Effector memory CD4-positive, alpha-beta T cell (primary cell): ENCODE measurements around the gene FAM240A.

Source experiments
- DNase-seq, 3 donors: peaks; one replicate each; pipeline ENCODE4 v3.0.0-alpha.2; 2020
- H3K27ac ChIP-seq: 2 replicates; pipeline ENCODE4 v1.7.0; 2013; ENCODE audit warnings: mild to moderate bottlenecking, low read length, moderate library complexity; ENCODE audit not compliant: insufficient read depth, poor library complexity, severe bottlenecking
- H3K27me3 ChIP-seq: replicated peaks from 2 replicates; pipeline ENCODE4 v1.7.0; 2013; ENCODE audit warnings: mild to moderate bottlenecking, low read length; ENCODE audit not compliant: insufficient read depth, control insufficient read depth, poor library complexity, severe bottlenecking
- H3K36me3 ChIP-seq: 2 replicates; pipeline ENCODE4 v1.7.0; 2013; ENCODE audit warnings: mild to moderate bottlenecking, low read length, moderate library complexity; ENCODE audit not compliant: control insufficient read depth, insufficient read depth
- H3K4me1 ChIP-seq: 2 replicates; pipeline ENCODE4 v1.7.0; 2013; ENCODE audit warnings: low read length, mild to moderate bottlenecking; ENCODE audit not compliant: control insufficient read depth, insufficient read depth, poor library complexity, severe bottlenecking
- H3K4me3 ChIP-seq: 2 replicates; pipeline ENCODE4 v1.7.0; 2013; ENCODE audit warnings: low read length, low read depth, mild to moderate bottlenecking; ENCODE audit not compliant: insufficient read depth, poor library complexity, severe bottlenecking
- H3K9me3 ChIP-seq: 2 replicates; pipeline ENCODE4 v1.7.0; 2013; ENCODE audit warnings: mild to moderate bottlenecking, low read length, moderate library complexity; ENCODE audit not compliant: control insufficient read depth

The FAM240A gene

GRCh38 chr3:46661776-46662766 is 49.7 kb downstream of the FAM240A start:
- H3K9me3 ChIP-seq: no peaks in the 10 kb centered on the region
- H3K27ac ChIP-seq: no peak overlapping the region
- no peaks in the 10 kb centered on the region for H3K36me3 ChIP-seq
- H3K4me3 ChIP-seq: no peak overlapping the region
- no peaks in the 10 kb centered on the region for H3K27me3 ChIP-seq
- no peak for DNase-seq
- H3K4me1 ChIP-seq: no peaks in the 10 kb centered on the region

- Histone ChIP-seq H3K4me1 (no peaks in the 10 kb centered on the region), H3K27ac (no peak overlapping the region), H3K9me3 (no peaks in the 10 kb centered on the region), H3K4me3 (no peak overlapping the region), H3K27me3 (no peaks in the 10 kb centered on the region), H3K36me3 (no peaks in the 10 kb centered on the region)
- DNase-seq: no peak
Observed at GRCh38 chr3:46662771-46663551, 50.6 kb downstream of the FAM240A start.

GRCh38 chr3:46663591-46664135 is 51.3 kb downstream of the FAM240A start:
- Histone ChIP-seq H3K36me3 (no peaks in the 10 kb centered on the region), H3K4me1 (no peaks in the 10 kb centered on the region), H3K4me3 (no peak overlapping the region), H3K9me3 (no peaks in the 10 kb centered on the region), H3K27me3 (no peaks in the 10 kb centered on the region), H3K27ac (no peak overlapping the region)
- DNase-seq: no peak

GRCh38 chr3:46664188-46664970 is 52.1 kb downstream of the FAM240A start:
- Histone ChIP-seq H3K27me3 (no peaks in the 10 kb centered on the region), H3K4me1 (no peaks in the 10 kb centered on the region)

GRCh38 chr3:46664971-46665762 is 52.8 kb downstream of the FAM240A start:
- no peaks in the 10 kb centered on the region for H3K36me3 ChIP-seq
- no peak for DNase-seq
- H3K4me1 ChIP-seq: no peaks in the 10 kb centered on the region
- H3K27ac ChIP-seq: no peak overlapping the region
- H3K9me3 ChIP-seq: no peaks in the 10 kb centered on the region
- H3K27me3 ChIP-seq: no peaks in the 10 kb centered on the region
- H3K4me3 ChIP-seq: no peak overlapping the region

More at GRCh38 chr3:46664188-46664970, 52.1 kb downstream of the FAM240A start:
- Histone ChIP-seq H3K36me3 (no peaks in the 10 kb centered on the region), H3K9me3 (no peaks in the 10 kb centered on the region), H3K27ac (no peak overlapping the region), H3K4me3 (no peak overlapping the region)
- DNase-seq: no peak

GRCh38 chr3:46665763-46666452 is 53.6 kb downstream of the FAM240A start:
- no peaks in the 10 kb centered on the region for H3K36me3 ChIP-seq

GRCh38 chr3:46666453-46666845 is 54.1 kb downstream of the FAM240A start:
- H3K9me3 ChIP-seq: no peaks in the 10 kb centered on the region
- no peaks in the 10 kb centered on the region for H3K27me3 ChIP-seq
- no peak overlapping the region for H3K4me3 ChIP-seq
- no peaks in the 10 kb centered on the region for H3K36me3 ChIP-seq
- H3K4me1 ChIP-seq: no peaks in the 10 kb centered on the region
- no peak overlapping the region for H3K27ac ChIP-seq
- DNase-seq: no peak

More at GRCh38 chr3:46665763-46666452, 53.6 kb downstream of the FAM240A start:
- Histone ChIP-seq H3K27me3 (no peaks in the 10 kb centered on the region), H3K27ac (no peak overlapping the region), H3K4me1 (no peaks in the 10 kb centered on the region), H3K4me3 (no peak overlapping the region), H3K9me3 (no peaks in the 10 kb centered on the region)
- DNase-seq: no peak

- Histone ChIP-seq H3K4me1 (no peaks in the 10 kb centered on the region), H3K27ac (no peak overlapping the region), H3K4me3 (no peak overlapping the region), H3K27me3 (no peaks in the 10 kb centered on the region), H3K36me3 (no peaks in the 10 kb centered on the region), H3K9me3 (no peaks in the 10 kb centered on the region)
- no peak for DNase-seq
Observed at GRCh38 chr3:46667061-46667621, 54.8 kb downstream of the FAM240A start.
